H1 (cell line): ENCODE measurements around the gene TXLNB. TPM values are rescaled to one million over a fixed set of nuclear protein-coding genes. Genes with fewer than 3 reads are reported as not detected.

Experiments
- CTCF ChIA-PET: fragments of 300-600 bp; sonication (Branson Sonifier 250); formaldehyde crosslinking; loops from one replicate; lab custom pipeline; 2021; ENCODE audit not compliant: partially characterized antibody; lab: Charles Lee
- POLR2A ChIA-PET: fragments of 300-600 bp; sonication (Branson Sonifier 250); formaldehyde crosslinking; loops from one replicate; lab custom pipeline; 2021; ENCODE audit warnings: inconsistent platforms; ENCODE audit not compliant: partially characterized antibody; lab: Charles Lee
- DNase-seq, 2 experiments: peaks; one replicate each; pipeline versions ENCODE4 v3.0.0 to v3.0.0-alpha.2; 2010 to 2022; ENCODE audit warnings: low spot score in 2 of 2, low read depth in 1 of 2, mixed read lengths in 1 of 2
- FAIRE-seq: peaks from 2 replicates; lab custom pipeline; 2011; peaks lifted over from hg19 to GRCh38; lab: Jason Lieb, UNC
- H2AFZ ChIP-seq: 2 replicates; pipeline ENCODE4 v1.8.1; 2012; ENCODE audit warnings: low read length, inconsistent platforms
- H2AK5ac ChIP-seq: 2 replicates; pipeline ENCODE4 v1.6.1; 2013; ENCODE audit warnings: low read depth, low read length
- H2BK120ac ChIP-seq: replicated peaks from 2 replicates; pipeline ENCODE3; 2013; ENCODE audit warnings: low read depth, low read length, inconsistent platforms
- H2BK12ac ChIP-seq: 2 replicates; pipeline ENCODE4 v1.6.1; 2013; ENCODE audit warnings: low read depth, low read length
- H2BK15ac ChIP-seq: 2 replicates; pipeline ENCODE4 v1.6.1; 2013; ENCODE audit warnings: low read length
- H2BK20ac ChIP-seq: 2 replicates; pipeline ENCODE4 v1.6.1; 2013; ENCODE audit warnings: low read length
- H2BK5ac ChIP-seq: 2 replicates; pipeline ENCODE4 v1.6.1; 2013; ENCODE audit warnings: low read depth, low read length
- H3K14ac ChIP-seq: 2 replicates; pipeline ENCODE4 v1.6.1; 2013; ENCODE audit warnings: inconsistent platforms; ENCODE audit not compliant: insufficient read length
- H3K18ac ChIP-seq: 2 replicates; pipeline ENCODE4 v1.6.1; 2013; ENCODE audit warnings: low read length; ENCODE audit errors: extremely low read depth
- H3K23ac ChIP-seq: 2 replicates; pipeline ENCODE4 v1.6.1; 2013; ENCODE audit warnings: inconsistent platforms; ENCODE audit not compliant: insufficient read length
- H3K23me2 ChIP-seq: 2 replicates; pipeline ENCODE4 v1.6.1; 2013; ENCODE audit warnings: low read depth, low read length
- H3K27ac ChIP-seq: 2 replicates; pipeline ENCODE4 v1.6.1; 2011; ENCODE audit warnings: low read depth, low read length, inconsistent platforms
- H3K27me3 ChIP-seq, 4 experiments: replicated peaks in 1 of 4; 1 replicate in 1 of 4; 2 replicates in 3 of 4; pipeline versions ENCODE4 v1.6.1 to v1.8.1; 2011 to 2013; ENCODE audit warnings: low read length in 3 of 4, mild to moderate bottlenecking in 3 of 4, inconsistent platforms in 2 of 4, mixed read lengths in 2 of 4, moderate library complexity in 1 of 4; ENCODE audit not compliant: control insufficient read depth in 3 of 4, insufficient read depth in 3 of 4; ENCODE audit errors: extremely low read depth in 1 of 4
- H3K36me3 ChIP-seq, 4 experiments: 2 replicates each; pipeline versions ENCODE4 v1.6.1 to v1.8.1; 2011 to 2013; ENCODE audit warnings: mild to moderate bottlenecking in 4 of 4, low read length in 3 of 4, moderate library complexity in 2 of 4, control low read depth in 1 of 4, inconsistent platforms in 1 of 4; ENCODE audit not compliant: insufficient read depth in 4 of 4, control insufficient read depth in 2 of 4
- H3K4ac ChIP-seq: replicated peaks from 2 replicates; pipeline ENCODE3; 2013; ENCODE audit warnings: low read length, low read depth, mixed read lengths, inconsistent platforms; ENCODE audit not compliant: insufficient read length
- H3K4me1 ChIP-seq, 4 experiments: replicated peaks in 1 of 4; 1 replicate in 1 of 4; 2 replicates in 3 of 4; pipeline versions ENCODE4 v1.6.1 to v1.8.1; 2011 to 2013; ENCODE audit warnings: low read length in 3 of 4, inconsistent platforms in 2 of 4, mixed read lengths in 1 of 4; ENCODE audit not compliant: insufficient read depth in 4 of 4, control insufficient read depth in 3 of 4
- H3K4me2 ChIP-seq, 2 experiments: 2 replicates each; pipeline versions ENCODE4 v1.6.1 to v1.8.1; 2011 to 2013; ENCODE audit warnings: low read depth in 2 of 2, low read length in 2 of 2, control low read depth in 1 of 2, inconsistent platforms in 1 of 2, mild to moderate bottlenecking in 1 of 2; ENCODE audit not compliant: insufficient read depth in 1 of 2
- H3K4me3 ChIP-seq, 4 experiments: fragments of 200-600, 300-600 bp in 1 of 4; sonication (generic), shearing (Covaris generic), sonication (Bioruptor Twin) in 1 of 4; 2 replicates each; pipeline versions ENCODE4 v1.5.1 to v1.8.1; 2011 to 2016; ENCODE audit warnings: low read length in 4 of 4, low read depth in 3 of 4, control low read depth in 2 of 4, inconsistent platforms in 2 of 4, mild to moderate bottlenecking in 2 of 4, mixed read lengths in 1 of 4, moderate library complexity in 1 of 4; ENCODE audit not compliant: insufficient read depth in 2 of 4; ENCODE audit errors: extremely low read depth in 1 of 4
- H3K56ac ChIP-seq: replicated peaks from 2 replicates; pipeline ENCODE3; 2013; ENCODE audit warnings: low read depth, mild to moderate bottlenecking, mixed read lengths, low read length, inconsistent platforms; ENCODE audit not compliant: insufficient read length
- H3K79me1 ChIP-seq: 2 replicates; pipeline ENCODE4 v1.6.1; 2013; ENCODE audit warnings: low read depth, low read length, control low read depth
- H3K79me2 ChIP-seq, 2 experiments: 2 replicates each; pipeline versions ENCODE4 v1.6.1 to v1.8.1; 2012 to 2013; ENCODE audit warnings: low read length in 2 of 2, mild to moderate bottlenecking in 2 of 2, inconsistent platforms in 1 of 2; ENCODE audit not compliant: insufficient read depth in 2 of 2, control insufficient read depth in 1 of 2
- H3K9ac ChIP-seq, 4 experiments: replicated peaks in 1 of 4; 1 replicate in 1 of 4; 2 replicates in 3 of 4; pipeline versions ENCODE4 v1.6.1 to v1.8.1; 2011 to 2013; ENCODE audit warnings: low read depth in 3 of 4, low read length in 3 of 4, control low read depth in 2 of 4, mild to moderate bottlenecking in 2 of 4, moderate library complexity in 2 of 4, inconsistent platforms in 1 of 4; ENCODE audit errors: extremely low read depth in 1 of 4
- H3K9me3 ChIP-seq, 2 experiments: 2 replicates each; pipeline versions ENCODE4 v1.6.1 to v1.8.1; 2012 to 2013; ENCODE audit warnings: mild to moderate bottlenecking in 2 of 2, moderate library complexity in 2 of 2, control low read depth in 1 of 2, inconsistent platforms in 1 of 2, low read depth in 1 of 2, low read length in 1 of 2, mixed read lengths in 1 of 2; ENCODE audit not compliant: insufficient read depth in 2 of 2
- H4K20me1 ChIP-seq, 2 experiments: replicated peaks in 1 of 2; 2 replicates each; pipeline versions ENCODE3 to v1.8.1; 2011 to 2013; ENCODE audit warnings: inconsistent platforms in 2 of 2, low read length in 2 of 2, mild to moderate bottlenecking in 1 of 2; ENCODE audit not compliant: insufficient read depth in 2 of 2, control insufficient read depth in 1 of 2
- H4K5ac ChIP-seq: 2 replicates; pipeline ENCODE4 v1.6.1; 2013; ENCODE audit warnings: low read length, low read depth, mixed read lengths, inconsistent platforms; ENCODE audit not compliant: insufficient read length
- H4K8ac ChIP-seq: 2 replicates; pipeline ENCODE4 v1.8.0; 2013; ENCODE audit warnings: mild to moderate bottlenecking, moderate library complexity, low read length, inconsistent platforms; ENCODE audit not compliant: insufficient read depth; ENCODE audit errors: extremely low read depth
- H4K91ac ChIP-seq: replicated peaks from 2 replicates; pipeline ENCODE3; 2013; ENCODE audit warnings: low read length, mixed read lengths, inconsistent platforms; ENCODE audit not compliant: insufficient read length
- BACH1 ChIP-seq: IDR thresholded peaks from 2 replicates; pipeline ENCODE4 v1.6.1; 2012; ENCODE audit warnings: low read length, improper control_type of control experiment
- CTCF ChIP-seq, 3 experiments: IDR thresholded peaks; 1 replicate in 2 of 3; 2 replicates in 1 of 3; pipeline versions ENCODE4 v1.5.1 to v1.6.1; 2011; ENCODE audit warnings: low read length in 3 of 3, mild to moderate bottlenecking in 3 of 3, inconsistent platforms in 2 of 3, low read depth in 1 of 3, moderate library complexity in 1 of 3; ENCODE audit not compliant: insufficient read depth in 1 of 3; ENCODE audit errors: control extremely low read depth in 1 of 3
- EGR1 ChIP-seq: IDR thresholded peaks from 2 replicates; pipeline ENCODE4 v1.6.1; 2011; ENCODE audit warnings: low read depth, low read length, borderline replicate concordance
- HDAC2 ChIP-seq, 2 experiments: fragments of 300-600 bp in 1 of 2; sonication (generic) in 1 of 2; IDR thresholded peaks; 2 replicates each; pipeline ENCODE4 v1.6.1; 2011 to 2012; ENCODE audit warnings: low read depth in 2 of 2, low read length in 2 of 2, mild to moderate bottlenecking in 2 of 2, moderate library complexity in 2 of 2, borderline replicate concordance in 1 of 2, inconsistent platforms in 1 of 2
- KDM5A ChIP-seq: fragments of 200-600 bp; IDR thresholded peaks from 2 replicates; pipeline ENCODE4 v1.7.1; 2012; ENCODE audit warnings: mild to moderate bottlenecking, low read length, inconsistent platforms, mixed read lengths
- RNF2 ChIP-seq: fragments of 200-900, 300-1000 bp; sonication (generic); IDR thresholded peaks from 2 replicates; pipeline ENCODE4 v1.7.1; 2016; ENCODE audit warnings: borderline replicate concordance, low read depth, mild to moderate bottlenecking, antibody characterized with exemption, low read length; ENCODE audit not compliant: poor library complexity, severe bottlenecking; ENCODE audit errors: missing control alignments
- SIN3A ChIP-seq, 2 experiments: IDR thresholded peaks in 1 of 2; conservative IDR thresholded peaks in 1 of 2; 2 replicates each; pipeline ENCODE4 v1.6.1; 2011 to 2012; ENCODE audit warnings: low read length in 2 of 2, improper control_type of control experiment in 1 of 2, low read depth in 1 of 2, mild to moderate bottlenecking in 1 of 2
- SUZ12 ChIP-seq: fragments of 200-600 bp; sonication (generic); IDR thresholded peaks from 2 replicates; pipeline ENCODE4 v1.6.1; 2012; ENCODE audit warnings: mild to moderate bottlenecking, inconsistent platforms, low read length, moderate library complexity, mixed read lengths
- TAF1 ChIP-seq: IDR thresholded peaks from 2 replicates; pipeline ENCODE4 v1.6.1; 2011; ENCODE audit warnings: mild to moderate bottlenecking, low read depth, low read length
- YY1 ChIP-seq: IDR thresholded peaks from 2 replicates; pipeline ENCODE4 v1.6.1; 2011; ENCODE audit warnings: low read depth, mild to moderate bottlenecking, low read length
- ZNF274 ChIP-seq: IDR thresholded peaks from 2 replicates; pipeline ENCODE4 v1.7.0; 2012; ENCODE audit warnings: low read length, borderline replicate concordance; ENCODE audit errors: extremely low read depth
- WGBS, 2 experiments: shearing (Covaris generic) in 1 of 2; methylation state at CpG; one replicate each; pipeline versions ENCODE4 v1.1.6 to v1.1.7; 2013 to 2015; ENCODE audit warnings: low lambda C conversion rate in 2 of 2, mixed read lengths in 2 of 2, inconsistent platforms in 1 of 2, low coverage in 1 of 2, missing lambda C conversion rate in 1 of 2; ENCODE audit not compliant: insufficient replicate concordance in 2 of 2, insufficient coverage in 1 of 2, insufficient read length in 1 of 2; ENCODE audit errors: extremely low coverage in 1 of 2, missing lambda C conversion rate in 1 of 2; 5-methylcytosine and 5-hydroxymethylcytosine counted together
- polyA plus RNA-seq, 7 experiments: library from polyadenylated mRNA; depleted of rRNA in 3 of 7; stranded (reverse) in 5 of 7; unstranded in 2 of 7; fragments of >200 nt in 5 of 7; fragments of 200-250 nt in 2 of 7; gene quantifications; 1 replicate in 5 of 7; 2 replicates in 1 of 7; 4 replicates in 1 of 7; pipeline versions ENCODE4 v1.2.1 to v1.2.3, GENCODE V29; 2011 to 2013; ENCODE audit warnings: missing spikeins in 2 of 7, mixed read lengths in 2 of 7
- total RNA-seq: library from RNA; stranded (reverse); fragmentation: NEBNext Ultra II Directional; extraction: Animal tissue kit (Norgen Biotek cat#: 25700); gene quantifications from 2 replicates; pipeline ENCODE4 v1.2.1, GENCODE V29; 2021

TXLNB gene
- total and polyA plus RNA-seq, 2 of the 8 experiments (the other 6 are each of a cell fraction or from before 2014, with no cell fraction given) = 0.05 to 0.17 TPM

- no peak overlapping the region for H3K23ac ChIP-seq
- H3K23me2 ChIP-seq = no peaks in the 10 kb centered on the region
- H3K9me3 ChIP-seq = no peaks in the 10 kb centered on the region
- H3K18ac ChIP-seq = no peak overlapping the region
- H3K4me1 ChIP-seq = no peaks in the 10 kb centered on the region
- DNase-seq = no peak
- ChIA-PET POLR2A (no interaction called here), CTCF (interaction anchor here (0.7 to 2.3 kb wide), 4 partner anchors 13 to 111 kb away, joined by 3 to 6 read pairs (median 4); no protein-coding TSS in a partner anchor)
- no peak overlapping the region for H4K5ac ChIP-seq
- H3K79me1 ChIP-seq = no peaks in the 10 kb centered on the region
- H4K20me1 ChIP-seq = no peaks in the 10 kb centered on the region
- WGBS, 2 experiments = 95% methylated on average over 5 of the region's 5 CpGs; no CpG with 5 or more reads in 1 of the 2 experiments
- H2BK5ac ChIP-seq = no peak overlapping the region
- no peak overlapping the region for H3K4ac ChIP-seq
- H4K8ac ChIP-seq = no peak overlapping the region
- no peak overlapping the region for H2BK15ac ChIP-seq
- H3K27me3 ChIP-seq = no peaks in the 10 kb centered on the region
- no peak overlapping the region for H3K9ac ChIP-seq
- 0 out of 2 replicates have a peak overlapping the region, but pooled peaks have one; percentile 31 for H2AFZ ChIP-seq
- no peak for FAIRE-seq
- H2BK20ac ChIP-seq = no peak overlapping the region
- no peak overlapping the region for H2AK5ac ChIP-seq
- no peaks in the 10 kb centered on the region for H3K79me2 ChIP-seq
- no peak overlapping the region for H3K56ac ChIP-seq
- H3K4me2 ChIP-seq = no peak overlapping the region
- H2BK12ac ChIP-seq = no peak overlapping the region
- no peak overlapping the region for H3K27ac ChIP-seq
- H3K36me3 ChIP-seq = no peaks in the 10 kb centered on the region
- no peak overlapping the region for H2BK120ac ChIP-seq
- no peak overlapping the region for H4K91ac ChIP-seq
- no peak overlapping the region for H3K14ac ChIP-seq
- no peak overlapping the region for H3K4me3 ChIP-seq
- no peak for TF ChIP-seq BACH1
- no peak for TF ChIP-seq RNF2
- no peak for TF ChIP-seq EGR1
- no peak for TF ChIP-seq ZNF274
- no peak for TF ChIP-seq HDAC2 (IDR thresholded peaks at IDR 0.05; ENCODE audit: borderline replicate concordance in 1 of 2, low read depth in 2 of 2, low read length in 2 of 2)
- TF ChIP-seq KDM5A = no peak
- TF ChIP-seq SIN3A (conservative IDR thresholded peaks at IDR 0.05 in 1 of 2, IDR thresholded peaks at IDR 0.05 in 1 of 2; ENCODE audit: low read depth in 1 of 2, low read length in 2 of 2) = no peak
- no peak for TF ChIP-seq YY1
- no peak for TF ChIP-seq CTCF (IDR thresholded peaks at IDR 0.05; ENCODE audit: control extremely low read depth in 1 of 3, insufficient read depth in 1 of 3, low read depth in 1 of 3, low read length in 3 of 3)
- TF ChIP-seq TAF1 = no peak
- TF ChIP-seq SUZ12 = no peak
Observed at GRCh38 chr6:139330306-139330705, 38.5 kb upstream of the TXLNB start.
